GM19099 (cell line): ENCODE data around the gene USP6NL.

ENCODE experiments used
- POLR2A ChIP-seq: IDR thresholded peaks from 3 replicates; pipeline ENCODE4 v1.6.1; 2011; ENCODE audit warnings: low read depth; ENCODE audit not compliant: insufficient read length; ENCODE audit errors: extremely low read depth

Gene USP6NL

DNA sequence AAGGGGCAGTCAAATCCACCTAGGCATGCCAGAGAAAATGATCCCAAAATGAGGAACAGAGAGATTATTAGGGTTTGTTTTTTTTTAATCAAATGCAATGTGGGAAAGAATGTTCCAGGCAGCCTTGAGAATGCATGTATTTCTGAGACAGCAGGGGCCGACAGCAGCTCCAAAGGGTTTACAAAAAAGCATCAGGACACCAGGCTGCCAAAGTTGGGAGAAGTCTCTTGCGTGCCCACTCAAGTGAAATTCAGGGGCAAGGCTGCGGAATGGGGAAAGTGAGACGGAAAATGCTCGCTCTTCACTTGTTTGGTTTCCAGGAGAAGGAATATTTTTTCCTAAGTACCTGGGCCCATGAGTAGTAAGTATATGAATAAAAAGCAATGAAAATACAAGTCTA lies 101.2 kb downstream of the USP6NL start:
- TF ChIP-seq POLR2A: no peak

DNA sequence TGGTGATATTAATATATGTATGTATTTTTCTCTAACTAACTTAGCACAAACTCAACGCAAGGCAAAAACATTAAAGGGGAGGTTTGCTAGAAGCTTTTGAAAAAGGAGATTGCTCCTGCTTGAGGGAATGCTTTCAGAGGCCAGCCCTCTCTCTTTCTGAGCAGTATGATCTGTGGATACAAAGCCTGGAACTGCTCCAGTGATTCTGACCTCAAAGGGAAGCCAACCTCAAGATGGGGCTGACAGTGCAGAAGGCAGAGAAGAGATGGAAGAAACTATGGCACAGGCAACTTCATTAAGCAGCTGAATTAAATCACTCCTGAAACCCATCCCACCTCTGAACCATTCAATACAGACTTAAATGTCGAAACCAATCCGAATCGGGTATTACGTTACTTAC lies 102.4 kb downstream of the USP6NL start:
- no peak for TF ChIP-seq POLR2A

DNA sequence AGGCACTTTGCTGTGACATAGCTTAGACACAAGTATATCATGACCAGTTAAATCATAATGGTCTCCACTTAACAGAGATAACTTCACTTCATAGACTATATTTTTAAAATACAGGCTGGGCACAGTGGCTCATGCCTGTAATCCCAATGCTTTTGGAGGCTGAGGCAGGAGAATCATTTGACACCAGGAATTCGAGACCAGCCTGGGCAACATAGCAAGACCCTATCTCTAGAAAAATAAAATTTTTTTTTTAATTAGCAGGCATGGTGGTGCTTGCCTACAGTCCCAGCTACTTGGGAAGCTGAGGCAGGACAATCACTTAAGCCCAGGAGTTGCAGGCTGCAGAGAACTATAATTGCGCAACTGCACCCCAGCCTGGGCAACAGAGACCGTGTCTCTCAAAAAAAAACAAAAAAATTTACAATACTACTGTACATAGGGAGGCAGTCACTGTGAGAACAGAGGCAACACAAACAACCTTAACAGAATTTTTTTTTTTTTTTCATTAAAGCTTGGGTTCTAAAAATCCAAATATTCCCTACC lies 105.1 kb downstream of the USP6NL start:
- no peak for TF ChIP-seq POLR2A

DNA sequence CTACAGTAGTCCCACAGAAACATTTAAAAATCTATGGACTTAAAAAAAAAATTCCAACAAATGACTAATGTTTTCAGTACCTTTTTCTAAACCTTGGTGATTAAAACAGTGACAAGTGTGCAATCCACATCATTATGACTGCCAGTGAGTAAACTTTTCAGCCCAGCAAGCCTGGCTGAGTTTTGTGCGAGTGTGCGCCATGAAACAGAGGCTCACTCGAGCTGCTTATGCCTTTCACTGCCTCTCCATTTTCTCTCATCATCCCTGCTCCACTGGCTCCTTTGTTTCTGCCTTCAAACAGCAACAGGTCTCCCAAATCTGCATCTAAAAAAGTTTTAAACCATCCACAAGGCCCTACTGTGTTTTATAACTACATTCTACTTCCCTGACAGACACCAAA lies 105.8 kb downstream of the USP6NL start:
- no peak for TF ChIP-seq POLR2A

DNA sequence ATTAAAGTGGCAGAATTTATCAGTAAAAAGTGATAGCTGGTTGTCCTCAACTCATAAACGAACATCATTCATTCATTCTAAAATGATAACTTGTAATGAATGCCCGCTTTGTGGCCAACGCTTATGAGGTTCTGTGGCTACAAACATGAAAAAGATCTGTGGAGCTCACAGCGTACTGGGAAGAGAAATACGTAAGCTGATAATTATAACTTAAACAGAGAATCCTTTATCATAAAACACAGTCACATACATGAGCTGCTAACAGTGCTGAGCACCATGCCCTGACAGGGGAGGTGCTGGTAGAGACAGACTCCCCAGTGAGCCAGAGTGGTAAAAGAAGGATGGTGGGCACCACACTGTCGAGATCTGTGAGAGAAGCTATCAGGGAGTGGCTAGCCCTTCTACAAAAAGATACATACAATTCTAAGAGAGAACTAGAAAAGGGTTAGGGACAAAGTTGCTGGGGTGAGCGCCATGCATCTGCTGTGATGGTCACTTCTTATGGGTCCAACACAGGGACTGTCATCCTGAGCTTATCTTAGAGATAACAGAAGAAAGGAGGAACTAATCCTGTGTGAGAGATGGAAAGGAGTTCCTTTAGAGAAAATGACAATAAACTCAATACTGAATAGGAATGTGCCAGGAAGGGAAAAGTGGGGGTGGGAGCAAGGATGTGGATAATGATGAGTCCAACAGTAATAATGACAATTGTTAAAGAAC lies 106.7 kb downstream of the USP6NL start:
- no peak for TF ChIP-seq POLR2A

DNA sequence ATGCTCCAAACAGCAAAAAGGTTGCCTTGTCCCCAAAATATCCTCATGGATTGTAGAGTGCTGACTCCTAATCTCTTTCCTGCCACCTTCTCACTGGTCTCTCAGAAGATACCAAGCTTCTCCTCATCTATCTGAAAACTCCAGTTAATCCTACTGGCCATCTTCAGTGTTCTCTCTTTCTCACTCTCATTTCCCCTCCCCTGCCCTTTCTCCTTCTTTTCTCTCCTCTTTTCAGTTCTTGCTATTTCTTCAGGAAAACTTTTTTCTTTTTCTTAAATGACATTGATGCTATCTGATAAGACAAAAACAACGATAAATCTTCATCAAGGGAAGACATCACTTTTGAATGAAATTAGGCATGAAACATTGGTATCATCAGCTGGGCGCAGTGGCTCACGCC lies 109.8 kb downstream of the USP6NL start:
- TF ChIP-seq POLR2A: no peak

DNA sequence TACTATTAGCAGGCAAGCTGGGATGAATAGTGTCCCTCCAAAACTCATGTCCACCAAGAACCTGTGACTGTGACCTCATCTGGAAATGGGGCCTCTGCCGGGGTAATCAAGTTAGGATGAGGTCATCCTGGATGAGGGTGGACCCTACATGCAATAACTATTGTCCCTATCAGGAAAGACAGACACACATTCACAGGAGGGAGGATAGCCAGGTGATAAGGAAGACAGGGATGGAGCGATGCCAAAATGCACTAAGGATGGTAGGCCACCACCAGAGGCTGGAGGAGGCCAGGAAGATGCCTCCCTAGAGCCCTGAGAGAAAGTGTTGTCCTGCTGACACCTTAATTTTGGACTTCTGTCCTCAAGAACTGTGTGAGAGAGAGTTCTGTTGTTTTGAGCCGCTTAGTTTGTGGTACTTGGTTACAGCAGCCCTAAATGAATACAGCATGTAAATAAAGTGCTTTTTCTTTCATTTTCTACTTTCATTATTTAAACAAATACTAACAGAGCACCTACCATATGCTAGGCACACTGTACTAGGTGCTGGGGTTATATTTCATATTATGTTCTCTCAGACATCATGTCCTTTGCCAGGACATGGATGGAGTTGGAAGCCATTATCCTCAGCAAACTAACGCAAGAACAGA lies 111.9 kb downstream of the USP6NL start:
- TF ChIP-seq POLR2A: no peak

DNA sequence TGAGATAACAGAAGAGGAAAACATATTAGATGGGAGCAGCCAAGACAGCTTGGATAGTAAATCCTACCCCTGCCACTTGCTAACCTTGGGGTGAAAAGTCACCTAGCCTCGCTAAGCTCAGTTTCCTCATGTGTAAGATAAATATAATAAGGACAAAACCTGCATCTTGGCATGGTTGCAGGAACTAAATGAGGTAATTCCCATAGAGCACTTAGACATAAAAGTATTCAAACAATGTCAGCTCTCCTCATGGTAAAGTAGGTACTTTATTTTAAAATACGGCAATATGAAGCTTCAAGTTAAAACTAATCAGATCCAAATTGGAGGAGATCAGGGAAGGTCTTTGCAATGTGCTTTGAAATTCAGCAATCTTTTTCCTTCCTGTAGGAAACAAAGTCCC lies 113.1 kb downstream of the USP6NL start:
- no peak for TF ChIP-seq POLR2A

DNA sequence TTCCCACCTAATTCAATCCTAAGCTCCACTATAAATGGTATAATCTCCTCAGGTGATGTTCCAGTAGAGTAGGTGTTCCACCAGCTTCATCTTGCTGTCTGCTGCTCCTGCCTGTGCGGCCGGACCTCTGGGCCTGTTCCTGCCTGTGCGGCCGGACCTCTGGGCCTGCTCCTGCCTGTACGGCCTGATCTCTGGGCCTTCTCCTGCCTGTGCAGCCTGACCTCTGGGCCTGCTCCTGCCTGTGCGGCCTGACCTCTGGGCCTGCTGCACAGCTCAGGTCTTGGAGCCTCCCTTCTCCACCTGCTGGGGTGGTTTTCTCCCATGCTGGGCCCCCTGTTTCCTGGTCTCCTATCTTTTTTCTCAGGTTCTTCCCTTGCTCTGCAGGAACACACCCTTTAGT lies 117.8 kb downstream of the USP6NL start:
- no peak for TF ChIP-seq POLR2A

DNA sequence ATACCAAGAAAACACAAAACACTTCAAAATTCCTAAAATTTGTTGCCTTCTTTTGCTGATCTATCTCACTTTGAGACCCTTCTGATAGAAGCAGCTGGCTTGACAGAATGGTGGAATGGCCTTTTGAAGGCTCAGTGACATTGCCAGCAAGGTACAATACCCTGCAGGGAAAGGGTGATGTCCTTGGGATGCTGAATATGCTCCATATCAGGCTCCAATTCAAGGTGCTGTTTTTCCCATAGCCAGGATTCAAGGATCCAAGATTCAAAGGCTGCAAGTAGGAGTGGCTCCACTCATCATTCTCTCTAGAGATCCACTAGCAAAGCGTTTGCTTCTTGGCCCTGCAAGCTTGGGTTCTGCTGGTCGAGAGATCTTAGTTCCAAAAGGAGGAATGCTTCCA lies 120.4 kb downstream of the USP6NL start:
- TF ChIP-seq POLR2A: no peak

DNA sequence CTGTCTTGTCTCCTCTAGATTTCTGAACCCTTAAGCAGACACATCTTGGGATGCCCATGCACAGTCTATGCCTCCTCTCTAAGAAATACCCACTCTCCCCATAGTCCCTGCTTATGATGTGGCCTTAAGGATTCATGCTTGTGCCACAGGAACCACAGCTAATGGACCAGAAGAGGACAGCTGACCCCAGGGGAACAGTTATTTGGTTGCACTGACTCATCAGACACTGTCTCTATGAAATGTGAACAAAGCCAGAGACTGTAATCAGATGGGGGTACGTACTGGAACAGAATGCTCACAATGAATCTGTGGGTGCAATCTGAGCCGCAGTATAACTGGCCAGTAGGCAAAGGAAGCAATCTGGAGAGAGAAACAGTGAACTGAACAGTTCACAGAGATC lies 121.9 kb downstream of the USP6NL start:
- no peak for TF ChIP-seq POLR2A

DNA sequence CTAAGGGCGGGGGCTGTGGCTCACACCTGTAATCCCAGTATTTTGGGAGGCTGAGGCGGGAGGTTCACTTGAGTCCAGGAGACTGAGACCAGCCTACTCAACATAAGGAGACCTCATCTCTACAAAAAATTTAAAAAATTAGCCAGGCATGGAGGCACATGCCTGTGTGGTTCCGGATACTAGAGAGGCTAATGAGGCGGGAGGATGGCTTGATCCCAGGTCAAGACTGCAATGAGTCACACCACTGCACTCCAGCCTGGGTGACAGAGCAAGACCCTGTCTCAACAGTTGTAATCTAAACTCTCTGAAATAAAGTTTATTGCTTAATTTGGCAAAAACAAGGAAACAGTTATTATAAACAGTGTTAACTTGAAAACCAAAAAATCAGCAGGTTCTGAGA lies 123.3 kb downstream of the USP6NL start:
- TF ChIP-seq POLR2A: no peak

DNA sequence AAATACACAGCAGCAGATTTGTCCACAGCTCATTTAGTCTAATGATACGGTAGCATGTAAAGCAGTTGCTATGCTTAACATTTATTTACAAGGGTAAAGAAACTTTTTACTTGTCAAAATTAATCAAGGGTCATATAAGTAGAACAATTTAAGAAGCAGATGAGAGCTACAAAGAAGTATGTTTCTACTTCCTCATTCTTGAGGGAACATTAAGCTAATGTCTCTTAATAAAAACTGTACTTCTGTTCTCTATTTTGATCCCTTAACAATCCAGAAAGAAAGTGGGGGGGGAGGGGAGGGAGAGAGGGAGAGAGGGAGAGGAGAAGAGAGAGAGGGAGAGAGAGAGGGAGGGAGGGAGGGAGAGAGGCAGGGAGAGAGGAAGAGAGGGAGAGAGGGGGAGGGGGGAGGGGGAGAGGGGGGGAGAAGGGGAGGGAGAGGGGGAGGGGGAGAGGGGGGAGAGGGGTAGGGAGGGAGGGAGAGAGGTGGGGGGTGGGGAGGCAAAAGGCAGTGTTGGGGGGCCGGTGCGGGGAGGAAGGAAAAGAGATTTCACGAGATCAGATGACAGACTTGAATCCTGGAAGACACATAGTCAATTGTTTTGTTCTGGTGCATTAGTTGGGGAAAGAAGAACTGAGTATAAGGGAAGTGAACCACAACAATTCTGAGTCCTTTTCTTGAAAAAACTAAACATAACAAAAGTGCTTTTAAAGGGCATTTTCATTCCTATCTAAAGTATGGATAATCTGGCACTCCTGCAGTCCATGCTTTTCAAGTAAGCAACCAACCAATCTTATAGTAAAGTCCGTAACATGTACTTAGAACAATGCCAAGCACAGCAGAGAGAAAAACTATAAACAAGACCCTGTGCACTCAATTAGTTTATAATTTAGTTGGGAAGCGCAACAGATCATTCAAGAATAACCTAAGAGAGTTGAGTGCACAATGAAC lies 128.0 kb downstream of the USP6NL start:
- TF ChIP-seq POLR2A: no peak

DNA sequence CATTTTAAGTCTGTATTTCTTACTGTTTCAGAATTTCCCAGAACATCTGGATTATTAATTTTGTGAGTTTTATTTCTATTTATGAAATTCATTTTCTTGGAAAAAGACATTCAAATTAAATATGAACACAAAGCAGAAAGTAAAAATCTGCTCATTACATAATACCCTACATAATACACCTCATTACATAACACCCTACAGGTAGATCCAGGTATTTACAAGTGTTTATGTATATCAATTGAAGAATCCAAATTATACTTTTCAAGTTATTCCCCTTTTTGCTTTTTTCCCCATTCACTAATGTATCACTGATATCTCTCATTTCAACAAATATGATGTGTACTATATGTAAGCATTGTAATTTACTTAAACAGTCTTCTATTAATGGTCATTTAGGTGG lies 129.1 kb downstream of the USP6NL start:
- TF ChIP-seq POLR2A: no peak

DNA sequence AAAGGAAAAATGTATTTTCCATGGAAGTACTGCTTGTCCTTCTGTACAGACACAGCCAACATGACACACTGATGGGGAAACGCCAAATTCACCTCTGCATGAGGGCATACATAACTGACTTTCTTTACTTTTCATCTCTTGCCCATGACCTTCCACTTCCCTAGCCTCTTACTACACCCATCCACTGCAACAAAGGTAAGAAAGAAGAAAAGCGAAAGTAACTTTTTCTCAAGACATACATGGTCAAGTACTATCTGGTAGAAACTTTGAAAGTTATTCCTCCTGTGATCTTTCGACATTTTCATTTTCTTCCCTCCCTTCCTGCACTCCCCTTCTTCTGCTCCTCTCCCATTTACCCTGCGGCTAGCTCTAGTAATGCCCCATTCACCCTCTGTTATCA lies 130.8 kb downstream of the USP6NL start:
- TF ChIP-seq POLR2A: no peak
